GM12872 (cell line): ENCODE data around the gene ALLC.

Source experiments
- CTCF ChIP-seq: IDR thresholded peaks from 3 replicates; pipeline ENCODE4 v1.5.1; 2011; ENCODE audit warnings: low read depth, mild to moderate bottlenecking, low read length, moderate library complexity; ENCODE audit not compliant: insufficient read depth

The ALLC gene

GRCh38 chr2:3626118-3626811, 31.7 kb upstream of the ALLC start:
- no peak for TF ChIP-seq CTCF

GRCh38 chr2:3626812-3627499, 31.0 kb upstream of the ALLC start:
- TF ChIP-seq CTCF, result no peak

- no peak for TF ChIP-seq CTCF
These were observed 30.4 kb upstream of the ALLC start for GRCh38 chr2:3627500-3628100.

- no peak for TF ChIP-seq CTCF
These were observed 29.7 kb upstream of the ALLC start for GRCh38 chr2:3628241-3628679.

GRCh38 chr2:3628800-3629199, 29.2 kb upstream of the ALLC start:
- TF ChIP-seq CTCF, result 0 out of 3 replicates have a peak, but pooled peaks have one; percentile 14

- TF ChIP-seq CTCF, result no peak
These were observed 27.4 kb upstream of the ALLC start for GRCh38 chr2:3630631-3631030.

- TF ChIP-seq CTCF, result no peak
These were observed 26.7 kb upstream of the ALLC start for GRCh38 chr2:3631161-3631850.
